Brain pericyte (primary cell): ENCODE measurements around the gene ARL15.

Experiments
- DNase-seq: peaks from one replicate; pipeline ENCODE4 v3.0.0-alpha.2; 2012; ENCODE audit warnings: low read depth, low spot score

Gene ARL15

GRCh38 chr5:54040018-54040417 is 270.4 kb downstream of the ARL15 start:
- DNase-seq = no peak

- no peak for DNase-seq
These were observed 273.2 kb downstream of the ARL15 start for GRCh38 chr5:54037205-54037604.

GRCh38 chr5:54030981-54031380 is 279.4 kb downstream of the ARL15 start:
- no peak for DNase-seq

GRCh38 chr5:54024466-54024865 is 285.9 kb downstream of the ARL15 start:
- peak; percentile 24 for DNase-seq

GRCh38 chr5:54022223-54022622 is 288.1 kb downstream of the ARL15 start:
- DNase-seq = no peak

- DNase-seq = no peak
These were observed 288.8 kb downstream of the ARL15 start for GRCh38 chr5:54021431-54022164.

- no peak for DNase-seq
These were observed 291.9 kb downstream of the ARL15 start for GRCh38 chr5:54018438-54018837.

DNA sequence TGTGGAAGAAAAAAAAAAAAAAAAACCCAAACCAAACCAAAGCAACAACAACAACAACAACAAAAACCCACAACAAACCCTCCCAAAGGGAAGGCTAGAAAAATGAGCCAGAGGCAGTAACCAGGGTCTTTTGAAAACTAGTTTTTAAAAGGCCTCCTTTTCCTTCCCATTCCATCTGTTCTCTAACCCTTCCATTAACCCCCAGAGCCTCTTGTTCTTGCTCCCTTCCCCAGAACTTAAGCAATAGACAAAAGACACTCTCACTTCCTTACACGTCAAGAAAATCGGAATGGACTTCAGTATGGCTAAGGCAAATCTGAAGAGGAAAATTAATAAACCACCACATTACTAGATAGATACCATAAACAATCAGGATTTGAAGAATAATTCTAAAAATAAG is 292.8 kb downstream of the ARL15 start:
- DNase-seq = no peak

GRCh38 chr5:54013556-54014194 is 296.7 kb downstream of the ARL15 start:
- DNase-seq = no peak

DNA sequence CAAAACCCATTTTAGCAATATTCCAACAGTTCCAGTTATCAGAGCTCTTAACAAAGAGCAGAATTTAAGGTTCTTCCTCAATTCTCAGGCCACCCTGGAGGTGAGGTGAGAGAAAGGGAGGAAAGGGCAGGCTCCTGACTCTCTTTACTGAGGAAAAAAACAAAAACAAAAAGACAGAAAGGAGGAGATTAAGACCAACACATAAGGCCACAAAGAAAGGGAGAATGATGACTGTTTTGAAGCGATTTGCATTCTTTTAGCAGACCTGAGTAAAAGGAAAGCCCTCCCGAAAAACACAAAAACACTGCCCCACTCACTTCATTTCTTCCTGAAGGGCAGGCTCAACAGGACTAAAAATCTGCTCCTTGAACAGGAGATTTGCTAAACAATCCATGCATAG is 300.5 kb downstream of the ARL15 start:
- DNase-seq = no peak

- no peak for DNase-seq
These were observed 301.0 kb downstream of the ARL15 start for GRCh38 chr5:54009357-54009756.

- no peak for DNase-seq
These were observed 302.3 kb downstream of the ARL15 start for GRCh38 chr5:54007827-54008777.

- no peak for DNase-seq
These were observed 305.7 kb downstream of the ARL15 start for GRCh38 chr5:54004697-54005096.

GRCh38 chr5:54002779-54003178 is 307.6 kb downstream of the ARL15 start:
- no peak for DNase-seq

GRCh38 chr5:54001976-54002775 is 308.2 kb downstream of the ARL15 start:
- DNase-seq = no peak

GRCh38 chr5:54000011-54000410 is 310.4 kb downstream of the ARL15 start:
- no peak for DNase-seq

DNA sequence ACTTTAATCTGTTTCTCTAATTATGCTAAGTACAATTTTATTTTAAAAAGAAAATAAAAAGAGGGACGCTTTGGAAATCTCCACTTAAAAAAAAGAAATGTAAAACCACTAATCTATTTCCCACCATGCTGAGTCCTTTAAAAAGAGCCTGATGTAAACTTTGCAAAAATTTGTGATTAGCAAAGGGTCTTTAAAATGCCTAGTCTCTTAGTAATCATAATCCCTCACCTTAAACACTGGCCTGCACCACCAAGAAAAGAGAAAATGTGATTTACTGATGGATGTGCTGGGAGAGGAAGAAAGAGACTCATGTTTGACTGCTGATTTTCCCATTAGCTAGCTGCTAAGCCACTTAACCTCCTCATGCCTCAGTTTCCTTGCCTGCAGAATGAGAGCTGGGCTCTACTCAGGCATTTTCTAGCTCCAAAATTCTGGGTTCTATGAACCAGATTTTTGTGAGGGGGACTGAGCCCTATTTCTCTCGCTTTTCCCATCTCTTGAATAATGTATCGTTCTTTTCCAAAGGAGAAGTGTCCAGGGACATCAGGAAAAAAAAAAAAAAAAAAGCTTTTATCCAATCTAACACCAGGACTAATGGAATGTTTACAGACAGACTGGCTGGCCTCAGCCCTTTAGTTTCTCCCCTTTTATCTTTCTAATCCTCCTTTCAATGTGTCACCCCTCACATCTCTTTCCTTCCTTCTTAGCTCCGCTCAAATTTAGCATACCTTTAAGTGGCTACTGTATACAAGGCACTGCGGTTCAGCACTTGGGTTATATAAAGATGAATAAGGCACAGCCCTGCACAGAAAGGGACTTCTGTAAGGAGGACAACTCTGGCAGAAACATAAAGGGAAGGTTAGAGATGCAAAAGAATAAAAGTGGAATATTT is 312.4 kb downstream of the ARL15 start:
- DNase-seq = no peak

DNA sequence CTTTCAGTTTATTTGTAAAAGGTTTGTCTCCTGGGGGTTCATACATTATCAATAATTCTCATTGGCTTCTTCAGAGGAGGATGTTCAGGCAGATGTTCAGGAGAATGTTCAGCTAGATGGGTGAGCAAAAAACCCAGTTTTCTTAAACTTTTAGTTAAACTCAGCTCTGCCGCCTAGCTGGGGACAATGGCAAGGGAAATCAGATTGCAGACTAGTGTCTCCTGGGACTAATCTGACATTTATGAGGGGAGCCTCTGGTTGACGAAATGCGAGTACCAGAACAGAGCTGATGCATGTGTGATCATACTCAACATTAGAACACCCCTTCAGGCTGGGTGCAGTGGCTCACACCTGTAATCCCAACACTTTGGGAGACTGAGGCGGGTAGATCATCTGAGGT is 314.4 kb downstream of the ARL15 start:
- no peak for DNase-seq

GRCh38 chr5:53994148-53994547 is 316.2 kb downstream of the ARL15 start:
- DNase-seq = no peak

- no peak for DNase-seq
These were observed 318.4 kb downstream of the ARL15 start for GRCh38 chr5:53991942-53992341.
